ENCODE data around the gene UNC93A. TPM values are rescaled to one million over a fixed set of nuclear protein-coding genes. Genes with fewer than 3 reads are reported as not detected.

UNC93A gene
- total RNA-seq, 2 donors from 2014 or later, result not detected

GRCh38 chr6:167292301-167293087, 1.4 kb downstream of the UNC93A start:
- no peaks in the 10 kb centered on the region for H3K27me3 ChIP-seq (replicated peaks; ENCODE audit: insufficient read depth)
- TF ChIP-seq CTCF (IDR thresholded peaks at IDR 0.05), result no peak
- no peak overlapping the region for H3K4me3 ChIP-seq
- no peak for ATAC-seq (ENCODE audit: insufficient number of reproducible peaks, low FRiP score, low read depth)
- no peaks in the 10 kb centered on the region for H3K4me1 ChIP-seq (ENCODE audit: control insufficient read depth in 1 of 2, low read depth in 2 of 2)
- no peaks in the 10 kb centered on the region for H3K9me3 ChIP-seq
- H3K27ac ChIP-seq, result no peak overlapping the region
- H3K36me3 ChIP-seq, result no peaks in the 10 kb centered on the region
- no peak for DNase-seq (ENCODE audit: low spot score)

- Histone ChIP-seq H3K4me1 (ENCODE audit: control insufficient read depth in 1 of 2, low read depth in 2 of 2) (no peaks in the 10 kb centered on the region), H3K27ac (no peak overlapping the region), H3K4me3 (no peak overlapping the region), H3K9me3 (no peaks in the 10 kb centered on the region), H3K36me3 (no peaks in the 10 kb centered on the region), H3K27me3 (replicated peaks; ENCODE audit: insufficient read depth) (no peaks in the 10 kb centered on the region)
- no peak for DNase-seq (ENCODE audit: low spot score)
- ATAC-seq (ENCODE audit: insufficient number of reproducible peaks, low FRiP score, low read depth), result no peak
- TF ChIP-seq CTCF (IDR thresholded peaks at IDR 0.05), result no peak
Measured at GRCh38 chr6:167293088-167293589, 2.0 kb downstream of the UNC93A start.

- H3K36me3 ChIP-seq, result no peaks in the 10 kb centered on the region
- H3K9me3 ChIP-seq, result no peaks in the 10 kb centered on the region
- H3K4me3 ChIP-seq, result no peak overlapping the region
- H3K4me1 ChIP-seq (ENCODE audit: control insufficient read depth in 1 of 2, low read depth in 2 of 2), result no peaks in the 10 kb centered on the region
- no peak for DNase-seq (ENCODE audit: low spot score)
- no peaks in the 10 kb centered on the region for H3K27me3 ChIP-seq (replicated peaks; ENCODE audit: insufficient read depth)
- H3K27ac ChIP-seq, result no peak overlapping the region
- no peak for ATAC-seq (ENCODE audit: insufficient number of reproducible peaks, low FRiP score, low read depth)
- no peak for TF ChIP-seq CTCF (IDR thresholded peaks at IDR 0.05)
Measured at GRCh38 chr6:167293590-167294091, 2.5 kb downstream of the UNC93A start.

GRCh38 chr6:167294241-167294640, 3.1 kb downstream of the UNC93A start:
- no peak overlapping the region for H3K4me3 ChIP-seq
- TF ChIP-seq CTCF (IDR thresholded peaks at IDR 0.05), result no peak
- no peaks in the 10 kb centered on the region for H3K36me3 ChIP-seq
- ATAC-seq (ENCODE audit: insufficient number of reproducible peaks, low FRiP score, low read depth) (no peak), DNase-seq (ENCODE audit: low spot score) (no peak)
- no peaks in the 10 kb centered on the region for H3K9me3 ChIP-seq
- H3K27ac ChIP-seq, result no peak overlapping the region
- no peaks in the 10 kb centered on the region for H3K4me1 ChIP-seq (ENCODE audit: control insufficient read depth in 1 of 2, low read depth in 2 of 2)
- no peaks in the 10 kb centered on the region for H3K27me3 ChIP-seq (replicated peaks; ENCODE audit: insufficient read depth)

- H3K27me3 ChIP-seq (replicated peaks; ENCODE audit: insufficient read depth), result no peaks in the 10 kb centered on the region
- H3K9me3 ChIP-seq, result no peaks in the 10 kb centered on the region
- no peak overlapping the region for H3K27ac ChIP-seq
- DNase-seq (ENCODE audit: low spot score) (no peak), ATAC-seq (ENCODE audit: insufficient number of reproducible peaks, low FRiP score, low read depth) (no peak)
- H3K4me1 ChIP-seq (ENCODE audit: control insufficient read depth in 1 of 2, low read depth in 2 of 2), result no peaks in the 10 kb centered on the region
- H3K36me3 ChIP-seq, result no peaks in the 10 kb centered on the region
- no peak for TF ChIP-seq CTCF (IDR thresholded peaks at IDR 0.05)
- no peak overlapping the region for H3K4me3 ChIP-seq
Measured at GRCh38 chr6:167294651-167295494, 3.8 kb downstream of the UNC93A start.

Data from thoracic aorta (tissue), 2 donors.